ENCODE data around the gene HMGXB4.

Gene HMGXB4

GRCh38 chr22:35334004-35334403, 76.7 kb downstream of the HMGXB4 start:
- DNase-seq (ENCODE audit: low spot score), result no peak
- no peak overlapping the region for H3K27ac ChIP-seq
- TF ChIP-seq CTCF (IDR thresholded peaks at IDR 0.05), result no peak
- no peak overlapping the region for H3K4me3 ChIP-seq

- no peak for TF ChIP-seq CTCF (IDR thresholded peaks at IDR 0.05)
- no peak for DNase-seq (ENCODE audit: low spot score)
- Histone ChIP-seq H3K27ac (no peak overlapping the region), H3K4me3 (no peak overlapping the region)
Observed at GRCh38 chr22:35335468-35335867, 78.2 kb downstream of the HMGXB4 start.

GRCh38 chr22:35335936-35336781, 78.9 kb downstream of the HMGXB4 start:
- TF ChIP-seq CTCF (IDR thresholded peaks at IDR 0.05), result no peak
- Histone ChIP-seq H3K27ac (no peak overlapping the region), H3K4me3 (no peak overlapping the region)
- no peak for DNase-seq (ENCODE audit: low spot score)

- Histone ChIP-seq H3K4me3 (no peak overlapping the region), H3K27ac (no peak overlapping the region)
- no peak for DNase-seq (ENCODE audit: low spot score)
- TF ChIP-seq CTCF (IDR thresholded peaks at IDR 0.05), result no peak
Observed at GRCh38 chr22:35337932-35338331, 80.6 kb downstream of the HMGXB4 start.

- no peak for TF ChIP-seq CTCF (IDR thresholded peaks at IDR 0.05)
- DNase-seq (ENCODE audit: low spot score), result no peak
- H3K27ac ChIP-seq, result no peak overlapping the region
- no peak overlapping the region for H3K4me3 ChIP-seq
Observed at GRCh38 chr22:35341090-35341874, 84.0 kb downstream of the HMGXB4 start.

- no peak for TF ChIP-seq CTCF (IDR thresholded peaks at IDR 0.05)
- Histone ChIP-seq H3K4me3 (no peak overlapping the region), H3K27ac (no peak overlapping the region)
- no peak for DNase-seq (ENCODE audit: low spot score)
Observed at GRCh38 chr22:35342390-35342789, 85.1 kb downstream of the HMGXB4 start.
